Measurements from ENCODE around the gene SLC5A9. TPM values are rescaled to one million over a fixed set of nuclear protein-coding genes. Genes with fewer than 3 reads are reported as not detected.
A peak's percentile ranks its signal among the peaks of the same experiment; 100 is the strongest.

The SLC5A9 gene
- total and polyA plus RNA-seq, 2 experiments from 2014 or later, result 0.10 TPM

GRCh38 chr1:48202030-48202752 lies 20.3 kb upstream of the SLC5A9 start:
- Mint-ChIP-seq H3K27me3 (ENCODE audit: insufficient read depth, low read depth, poor library complexity) (peaks cover 2% of the 10 kb centered on the region), H3K4me1 (peaks cover 2% of the 10 kb centered on the region; the same call in 1 of the 3 replicates), H3K4me3 (no peak overlapping the region), H3K27ac (no peak overlapping the region), H3K9me3 (no peaks in the 10 kb centered on the region), H3K36me3 (ENCODE audit: low read depth) (no peaks in the 10 kb centered on the region)
- Histone ChIP-seq H3K9me2 (ENCODE audit: insufficient read depth) (no peaks in the 10 kb centered on the region), H3K79me2 (replicated peaks; ENCODE audit: insufficient read depth) (no peaks in the 10 kb centered on the region), H3K27me3 (ENCODE audit: insufficient read depth) (no peaks in the 10 kb centered on the region), H4K20me1 (replicated peaks; ENCODE audit: insufficient read depth) (no peaks in the 10 kb centered on the region), H3F3A (replicated peaks; ENCODE audit: low read depth) (no peaks in the 10 kb centered on the region), H2AFZ (no peak overlapping the region), H3K4me3 (no peak overlapping the region), H3K27ac (ENCODE audit: low read depth) (no peak overlapping the region), H3K4me1 (ENCODE audit: insufficient read depth) (no peaks in the 10 kb centered on the region), H3K36me3 (ENCODE audit: insufficient read depth) (no peaks in the 10 kb centered on the region), H3K4me2 (no peak overlapping the region)
- TF ChIP-seq CTCF (conservative IDR thresholded peaks at IDR 0.05; ENCODE audit: low read depth in 2 of 2), result peak; percentile 90 to 91
- TF ChIP-seq EZH2phosphoT487 (IDR thresholded peaks at IDR 0.05; ENCODE audit: unreplicated experiment), result no peak
- DNase-seq (ENCODE audit: low spot score) (peak; percentile 79), ATAC-seq (peak; percentile 83)

- Mint-ChIP-seq H3K4me3 (no peak overlapping the region), H3K27ac (no peak overlapping the region), H3K36me3 (ENCODE audit: low read depth) (no peaks in the 10 kb centered on the region), H3K9me3 (no peaks in the 10 kb centered on the region), H3K27me3 (ENCODE audit: insufficient read depth, low read depth, poor library complexity) (peaks cover 3% of the 10 kb centered on the region), H3K4me1 (peaks cover 12% of the 10 kb centered on the region)
- H3K4me1 ChIP-seq (ENCODE audit: insufficient read depth), result no peaks in the 10 kb centered on the region
- H4K20me1 ChIP-seq (replicated peaks; ENCODE audit: insufficient read depth), result no peaks in the 10 kb centered on the region
- H3K4me2 ChIP-seq, result no peak overlapping the region
- peak; percentile 62 to 68 for TF ChIP-seq CTCF (conservative IDR thresholded peaks at IDR 0.05; ENCODE audit: low read depth in 2 of 2)
- no peak for TF ChIP-seq STAT1 (IDR thresholded peaks at IDR 0.05; ENCODE audit: unreplicated experiment)
- H3K36me3 ChIP-seq (ENCODE audit: insufficient read depth), result no peaks in the 10 kb centered on the region
- H3K27ac ChIP-seq (ENCODE audit: low read depth), result no peak overlapping the region
- DNase-seq (ENCODE audit: low spot score), result peak; percentile 71
- ATAC-seq, result peak; percentile 64
- H3K27me3 ChIP-seq (ENCODE audit: insufficient read depth), result no peaks in the 10 kb centered on the region
- no peaks in the 10 kb centered on the region for H3F3A ChIP-seq (replicated peaks; ENCODE audit: low read depth)
- no peaks in the 10 kb centered on the region for H3K79me2 ChIP-seq (replicated peaks; ENCODE audit: insufficient read depth)
- no peak overlapping the region for H2AFZ ChIP-seq
- no peak overlapping the region for H3K4me3 ChIP-seq
- H3K9me2 ChIP-seq (ENCODE audit: insufficient read depth), result no peaks in the 10 kb centered on the region
Observed at GRCh38 chr1:48203287-48203900, 19.1 kb upstream of the SLC5A9 start.

GRCh38 chr1:48205522-48205921 lies 17.0 kb upstream of the SLC5A9 start:
- Mint-ChIP-seq H3K4me3 (no peak overlapping the region), H3K27ac (no peak overlapping the region), H3K27me3 (ENCODE audit: insufficient read depth, low read depth, poor library complexity) (peaks cover 3% of the 10 kb centered on the region), H3K4me1 (peaks cover 30% of the 10 kb centered on the region), H3K9me3 (no peaks in the 10 kb centered on the region), H3K36me3 (ENCODE audit: low read depth) (no peaks in the 10 kb centered on the region)
- Histone ChIP-seq H3K79me2 (replicated peaks; ENCODE audit: insufficient read depth) (no peaks in the 10 kb centered on the region), H3K4me2 (no peak overlapping the region), H3F3A (replicated peaks; ENCODE audit: low read depth) (no peaks in the 10 kb centered on the region), H3K4me3 (no peak overlapping the region), H3K9me2 (ENCODE audit: insufficient read depth) (no peaks in the 10 kb centered on the region), H3K27ac (ENCODE audit: low read depth) (no peak overlapping the region), H3K4me1 (ENCODE audit: insufficient read depth) (peaks cover 16% of the 10 kb centered on the region), H4K20me1 (replicated peaks; ENCODE audit: insufficient read depth) (no peaks in the 10 kb centered on the region), H3K27me3 (ENCODE audit: insufficient read depth) (no peaks in the 10 kb centered on the region), H3K36me3 (ENCODE audit: insufficient read depth) (no peaks in the 10 kb centered on the region), H2AFZ (no peak overlapping the region)
- ATAC-seq, result no peak
- DNase-seq (ENCODE audit: low spot score), result no peak
- TF ChIP-seq JUNB (IDR thresholded peaks at IDR 0.05; ENCODE audit: unreplicated experiment) (no peak), NANOG (IDR thresholded peaks at IDR 0.05; ENCODE audit: borderline replicate concordance) (no peak), CTCF (conservative IDR thresholded peaks at IDR 0.05; ENCODE audit: low read depth in 2 of 2) (no peak), POLR2AphosphoS5 (IDR thresholded peaks at IDR 0.05; ENCODE audit: low read depth) (no peak), REST (IDR thresholded peaks at IDR 0.05; ENCODE audit: unreplicated experiment) (no peak)

All from GM23338 (cell line).